ENCODE results near the gene CHN2.

The CHN2 gene

GRCh38 chr7:29335188-29336083 is 140.9 kb downstream of the CHN2 start:
- DNase-seq (ENCODE audit: low spot score) = no peak

- DNase-seq (ENCODE audit: low spot score) = no peak
Observed at GRCh38 chr7:29337546-29338116, 143.1 kb downstream of the CHN2 start.

DNA sequence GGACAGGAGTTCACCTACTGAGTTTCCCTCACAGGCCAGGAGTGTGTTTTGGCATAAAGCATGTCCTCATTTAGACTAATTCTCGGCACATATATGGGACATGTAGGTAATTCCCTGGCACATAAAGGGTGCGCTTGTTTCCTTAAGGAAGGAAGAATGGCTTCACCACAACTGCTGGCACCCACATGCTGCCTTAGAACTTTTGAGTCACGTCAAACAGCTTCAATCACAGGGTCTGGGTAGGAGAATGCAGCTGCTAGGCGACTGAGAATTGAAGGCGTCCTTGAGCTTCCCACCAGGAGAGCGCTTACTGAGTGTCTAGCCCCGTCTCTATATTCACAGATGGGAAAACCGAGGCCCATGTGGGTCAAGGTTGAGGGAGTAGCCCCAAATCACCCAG is 146.1 kb downstream of the CHN2 start:
- no peak for DNase-seq (ENCODE audit: low spot score)

- no peak for DNase-seq (ENCODE audit: low spot score)
Observed at GRCh38 chr7:29341156-29341555, 146.6 kb downstream of the CHN2 start.

GRCh38 chr7:29342761-29343160 is 148.2 kb downstream of the CHN2 start:
- DNase-seq (ENCODE audit: low spot score) = no peak

DNA sequence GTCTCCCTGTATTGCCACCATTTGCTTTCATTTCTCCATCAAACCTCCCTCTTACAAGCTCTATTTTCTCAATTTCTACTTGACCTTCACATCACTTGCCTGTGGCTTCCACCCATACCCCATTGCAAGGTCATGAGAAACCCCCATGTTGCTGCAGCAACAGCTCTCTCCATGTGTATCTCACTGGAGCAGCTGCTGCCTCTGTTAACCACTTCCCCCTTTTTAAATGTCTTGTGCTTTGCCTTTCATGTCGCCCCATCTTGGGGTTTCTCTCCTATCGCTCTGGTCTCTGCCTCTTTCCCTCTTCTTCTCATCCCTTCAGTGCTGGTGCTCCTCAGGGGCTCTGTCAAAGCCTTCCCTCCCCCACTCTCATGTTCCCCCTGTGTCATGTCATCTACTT is 148.8 kb downstream of the CHN2 start:
- DNase-seq (ENCODE audit: low spot score) = no peak

- DNase-seq (ENCODE audit: low spot score) = no peak
Observed at GRCh38 chr7:29344334-29344978, 149.9 kb downstream of the CHN2 start.

DNA sequence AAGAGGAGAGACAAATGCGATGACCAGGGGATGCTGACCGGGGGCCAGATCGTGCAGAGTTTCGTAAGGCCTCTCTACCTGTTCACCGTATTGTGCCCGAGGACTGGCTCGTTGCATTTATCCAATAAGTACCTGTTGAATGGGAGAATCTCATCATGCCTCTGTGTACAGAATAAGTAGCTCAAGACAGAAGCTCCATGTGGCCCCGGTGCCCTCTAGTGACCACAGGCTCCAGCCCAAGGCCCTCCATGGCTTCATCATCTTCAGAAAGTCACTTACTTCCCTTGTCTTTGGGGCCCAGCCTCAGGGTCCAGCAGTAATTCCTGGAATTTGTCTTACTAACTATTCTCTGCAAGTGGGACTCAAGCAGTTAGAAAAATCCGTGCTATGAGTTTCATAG is 151.0 kb downstream of the CHN2 start:
- DNase-seq (ENCODE audit: low spot score) = peak; percentile 58

- no peak for DNase-seq (ENCODE audit: low spot score)
Observed at GRCh38 chr7:29346231-29346978, 151.8 kb downstream of the CHN2 start.

DNA sequence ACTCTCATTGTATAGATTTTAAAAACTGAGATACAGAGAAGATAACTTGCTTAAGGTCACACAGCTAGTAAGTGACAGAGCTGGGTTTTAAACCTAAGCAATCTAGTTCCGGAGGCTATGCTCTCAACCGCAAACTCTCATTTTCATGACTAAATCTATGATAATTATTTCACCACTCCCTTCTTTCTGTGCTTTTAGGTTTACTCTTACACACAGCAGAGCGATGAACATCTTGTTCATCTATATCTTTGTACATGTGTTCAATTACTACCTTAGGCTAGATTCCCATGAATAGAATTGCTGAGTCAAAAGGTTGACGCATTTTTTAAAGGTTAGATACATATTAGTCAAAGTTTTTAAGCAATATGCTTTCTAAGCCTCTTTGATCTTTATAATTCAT is 154.8 kb downstream of the CHN2 start:
- no peak for DNase-seq (ENCODE audit: low spot score)

- DNase-seq (ENCODE audit: low spot score) = no peak
Observed at GRCh38 chr7:29350351-29350750, 155.8 kb downstream of the CHN2 start.

- DNase-seq (ENCODE audit: low spot score) = no peak
Observed at GRCh38 chr7:29352041-29352440, 157.5 kb downstream of the CHN2 start.

GRCh38 chr7:29353810-29354209 is 159.2 kb downstream of the CHN2 start:
- DNase-seq (ENCODE audit: low spot score) = no peak

- DNase-seq (ENCODE audit: low spot score) = no peak
Observed at GRCh38 chr7:29354340-29354739, 159.8 kb downstream of the CHN2 start.

- no peak for DNase-seq (ENCODE audit: low spot score)
Observed at GRCh38 chr7:29355388-29355787, 160.8 kb downstream of the CHN2 start.

- DNase-seq (ENCODE audit: low spot score) = no peak
Observed at GRCh38 chr7:29356631-29357030, 162.1 kb downstream of the CHN2 start.

- DNase-seq (ENCODE audit: low spot score) = no peak
Observed at GRCh38 chr7:29359482-29360093, 165.0 kb downstream of the CHN2 start.

DNA sequence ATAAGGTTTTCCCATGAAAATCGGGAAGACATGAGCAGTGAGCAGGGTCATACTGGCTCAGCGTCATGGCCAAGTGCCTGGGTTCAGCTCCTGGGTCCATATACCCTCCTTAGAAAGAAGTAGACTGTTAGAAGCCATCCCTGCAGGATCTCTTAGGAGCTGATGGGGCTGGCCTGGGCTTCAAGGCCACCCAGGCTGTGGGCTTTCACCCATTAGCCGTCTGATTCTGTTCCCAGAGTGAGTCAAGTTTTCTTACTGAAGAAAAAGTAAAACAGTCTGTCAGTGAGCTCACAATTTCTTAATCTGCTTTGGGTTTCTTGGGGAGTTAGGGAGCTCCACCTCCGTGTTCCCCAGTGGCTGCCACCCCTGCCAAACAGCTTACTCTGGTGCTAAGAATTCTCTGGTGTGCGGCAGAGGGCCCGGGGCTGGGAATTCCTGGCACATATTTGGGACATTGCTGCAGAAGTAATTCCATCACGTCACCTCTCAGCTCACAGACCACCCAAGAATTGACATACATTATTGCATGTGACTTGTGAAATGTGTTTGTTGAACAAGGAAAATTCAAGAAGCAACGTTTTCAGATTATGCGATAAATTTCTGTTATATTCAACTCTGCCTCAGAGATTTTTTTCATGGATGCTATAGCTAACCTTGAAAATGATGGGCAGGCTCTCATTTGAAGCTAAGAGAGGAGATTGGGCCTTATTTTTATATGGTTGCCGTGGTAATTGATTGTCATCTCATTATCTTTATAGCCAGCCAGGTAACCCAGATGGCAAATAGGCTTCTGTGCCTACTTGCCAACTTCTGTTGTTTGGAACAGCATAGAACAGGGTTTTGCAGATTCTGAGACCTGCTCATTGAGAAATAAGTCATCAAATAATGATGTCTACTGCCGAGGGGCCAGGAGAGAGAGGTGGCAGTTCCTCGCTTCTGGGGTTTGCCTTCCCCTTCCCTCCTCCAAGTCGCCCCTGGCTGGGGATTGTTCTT is 166.4 kb downstream of the CHN2 start:
- DNase-seq (ENCODE audit: low spot score) = no peak

DNA sequence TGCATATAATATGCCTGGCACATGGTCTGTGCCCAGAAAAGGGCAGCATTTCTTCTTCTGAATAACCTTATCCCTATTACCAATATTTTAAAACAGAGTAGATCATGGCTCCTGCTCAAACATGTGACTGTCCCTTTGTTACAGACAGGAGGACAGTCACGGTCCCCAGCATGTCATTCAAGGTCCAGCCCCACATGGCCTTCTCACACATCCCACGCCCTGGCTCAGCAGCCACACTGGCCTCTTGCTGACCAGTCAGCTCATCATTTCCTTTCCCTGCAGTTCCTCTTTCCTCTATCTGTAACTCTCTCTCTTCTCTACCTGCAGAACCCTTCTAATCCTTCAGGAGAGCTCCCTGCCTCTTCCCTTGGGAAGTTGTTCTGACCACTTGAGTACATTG is 167.8 kb downstream of the CHN2 start:
- no peak for DNase-seq (ENCODE audit: low spot score)

- DNase-seq (ENCODE audit: low spot score) = no peak
Observed at GRCh38 chr7:29363636-29364425, 169.3 kb downstream of the CHN2 start.
